Measurements from ENCODE around the gene FAM13C. TPM values are rescaled to one million over a fixed set of nuclear protein-coding genes. Genes with fewer than 3 reads are reported as not detected.

The FAM13C gene
- polyA plus RNA-seq, 1 donor from 2014 or later, result 89.3 TPM

DNA sequence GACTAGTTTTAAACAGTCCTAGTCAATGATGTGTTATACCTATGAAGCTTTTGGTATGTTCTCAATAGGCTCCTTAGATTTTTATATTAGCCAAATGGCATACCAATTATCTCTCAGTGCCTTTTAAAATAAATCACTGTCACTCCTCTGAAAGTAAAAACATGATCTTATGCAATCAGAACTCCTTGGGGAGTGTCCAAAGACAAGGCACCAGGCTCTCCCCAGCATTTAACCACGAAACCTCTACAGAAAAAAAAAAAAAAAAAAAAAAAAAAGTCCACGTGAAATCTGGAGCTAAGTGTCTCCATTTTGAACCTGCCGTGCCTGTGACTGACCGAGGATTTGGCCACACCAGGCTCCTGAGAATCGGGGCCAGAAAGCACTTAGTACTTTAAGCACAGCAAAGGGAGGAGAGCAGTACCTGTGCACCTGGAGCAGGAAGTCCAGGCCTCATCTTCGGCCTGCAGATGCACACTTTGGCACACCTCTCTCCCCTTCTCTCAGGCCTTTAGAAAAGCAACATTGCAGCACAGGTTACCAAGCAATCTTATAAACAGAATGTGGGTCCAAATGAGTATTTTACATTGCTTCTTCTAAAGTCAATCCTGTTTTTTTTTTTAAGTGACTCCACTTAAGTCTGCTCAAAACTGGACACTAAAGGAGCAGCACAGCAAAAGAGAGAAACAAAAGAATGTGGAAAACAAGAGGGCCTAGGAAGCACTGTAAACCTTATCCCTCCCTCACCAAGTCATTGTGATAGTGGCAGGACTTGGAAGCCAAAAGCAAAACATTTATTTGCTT, 1.5 kb downstream of the FAM13C start:
- no peaks in the 10 kb centered on the region for H3K9me2 ChIP-seq (ENCODE audit: insufficient read depth, low read length)
- H4K20me1 ChIP-seq (ENCODE audit: insufficient read depth), result no peaks in the 10 kb centered on the region
- H3F3A ChIP-seq (ENCODE audit: insufficient read depth, low read length, poor library complexity, severe bottlenecking), result peaks cover 9% of the 10 kb centered on the region
- peaks cover 67% of the 10 kb centered on the region for H3K79me2 ChIP-seq (replicated peaks; ENCODE audit: insufficient read depth, low read length)
- H3K9ac ChIP-seq (ENCODE audit: low read length), result peak overlapping the region; percentile 85
- peak overlapping the region; percentile 100 for H3K4me2 ChIP-seq (ENCODE audit: low read length)
- no peaks in the 10 kb centered on the region for H3K9me3 ChIP-seq (ENCODE audit: low read length)
- H3K36me3 ChIP-seq (ENCODE audit: insufficient read depth, low read length), result no peaks in the 10 kb centered on the region
- H3K27ac ChIP-seq (ENCODE audit: low read length), result peak overlapping the region; percentile 99
- TF ChIP-seq EZH2 (IDR thresholded peaks at IDR 0.05; ENCODE audit: borderline replicate concordance, insufficient read depth, low read length, poor library complexity, severe bottlenecking) (no peak), RAD21 (conservative IDR thresholded peaks at IDR 0.05) (peak; percentile 12), TAF1 (IDR thresholded peaks at IDR 0.05; ENCODE audit: low read depth) (no peak), EP300 (conservative IDR thresholded peaks at IDR 0.05; ENCODE audit: poor library complexity, severe bottlenecking) (no peak), SMC3 (conservative IDR thresholded peaks at IDR 0.05; ENCODE audit: poor library complexity) (no peak)
- TF ChIP-seq, protein P1, sequence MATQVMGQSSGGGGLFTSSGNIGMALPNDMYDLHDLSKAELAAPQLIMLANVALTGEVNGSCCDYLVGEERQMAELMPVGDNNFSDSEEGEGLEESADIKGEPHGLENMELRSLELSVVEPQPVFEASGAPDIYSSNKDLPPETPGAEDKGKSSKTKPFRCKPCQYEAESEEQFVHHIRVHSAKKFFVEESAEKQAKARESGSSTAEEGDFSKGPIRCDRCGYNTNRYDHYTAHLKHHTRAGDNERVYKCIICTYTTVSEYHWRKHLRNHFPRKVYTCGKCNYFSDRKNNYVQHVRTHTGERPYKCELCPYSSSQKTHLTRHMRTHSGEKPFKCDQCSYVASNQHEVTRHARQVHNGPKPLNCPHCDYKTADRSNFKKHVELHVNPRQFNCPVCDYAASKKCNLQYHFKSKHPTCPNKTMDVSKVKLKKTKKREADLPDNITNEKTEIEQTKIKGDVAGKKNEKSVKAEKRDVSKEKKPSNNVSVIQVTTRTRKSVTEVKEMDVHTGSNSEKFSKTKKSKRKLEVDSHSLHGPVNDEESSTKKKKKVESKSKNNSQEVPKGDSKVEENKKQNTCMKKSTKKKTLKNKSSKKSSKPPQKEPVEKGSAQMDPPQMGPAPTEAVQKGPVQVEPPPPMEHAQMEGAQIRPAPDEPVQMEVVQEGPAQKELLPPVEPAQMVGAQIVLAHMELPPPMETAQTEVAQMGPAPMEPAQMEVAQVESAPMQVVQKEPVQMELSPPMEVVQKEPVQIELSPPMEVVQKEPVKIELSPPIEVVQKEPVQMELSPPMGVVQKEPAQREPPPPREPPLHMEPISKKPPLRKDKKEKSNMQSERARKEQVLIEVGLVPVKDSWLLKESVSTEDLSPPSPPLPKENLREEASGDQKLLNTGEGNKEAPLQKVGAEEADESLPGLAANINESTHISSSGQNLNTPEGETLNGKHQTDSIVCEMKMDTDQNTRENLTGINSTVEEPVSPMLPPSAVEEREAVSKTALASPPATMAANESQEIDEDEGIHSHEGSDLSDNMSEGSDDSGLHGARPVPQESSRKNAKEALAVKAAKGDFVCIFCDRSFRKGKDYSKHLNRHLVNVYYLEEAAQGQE (IDR thresholded peaks at IDR 0.05; ENCODE audit: borderline replicate concordance), result no peak
- no peak overlapping the region for H2AFZ ChIP-seq (ENCODE audit: low read depth, low read length)
- no peaks in the 10 kb centered on the region for H3K27me3 ChIP-seq (ENCODE audit: insufficient read depth, low read depth, low read length)
- peak overlapping the region; percentile 72 for H3K4me3 ChIP-seq (ENCODE audit: low read length)

DNA sequence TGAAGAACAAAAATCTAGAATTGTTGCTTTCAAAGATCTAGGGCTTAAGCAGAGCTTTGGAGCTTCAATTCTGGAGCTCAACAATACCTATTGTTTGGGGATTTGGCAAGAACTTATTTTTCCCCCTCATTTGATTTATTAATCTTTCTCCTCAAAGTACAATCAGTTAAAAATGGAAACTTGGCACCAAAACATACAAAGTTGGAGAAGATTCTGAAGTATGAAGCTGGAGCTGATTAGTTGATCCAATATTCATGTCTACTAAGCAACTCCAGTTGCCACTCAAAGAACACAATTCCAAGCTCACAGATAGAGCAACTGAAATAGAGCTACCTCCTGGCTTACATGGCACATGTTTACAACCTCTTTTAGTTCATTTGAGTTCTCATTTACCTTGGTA, 3.8 kb downstream of the FAM13C start:
- Histone ChIP-seq H3K4me3 (ENCODE audit: low read length) (peak overlapping the region; percentile 72), H2AFZ (ENCODE audit: low read depth, low read length) (no peak overlapping the region), H3K27me3 (ENCODE audit: insufficient read depth, low read depth, low read length) (no peaks in the 10 kb centered on the region), H3K79me2 (replicated peaks; ENCODE audit: insufficient read depth, low read length) (peaks cover 83% of the 10 kb centered on the region), H3K9me3 (ENCODE audit: low read length) (no peaks in the 10 kb centered on the region), H3K9me2 (ENCODE audit: insufficient read depth, low read length) (no peaks in the 10 kb centered on the region), H3K4me2 (ENCODE audit: low read length) (peak overlapping the region; percentile 100), H3K9ac (ENCODE audit: low read length) (no peak overlapping the region), H4K20me1 (ENCODE audit: insufficient read depth) (no peaks in the 10 kb centered on the region), H3F3A (ENCODE audit: insufficient read depth, low read length, poor library complexity, severe bottlenecking) (peaks cover 9% of the 10 kb centered on the region), H3K36me3 (ENCODE audit: insufficient read depth, low read length) (peaks cover 4% of the 10 kb centered on the region), H3K27ac (ENCODE audit: low read length) (no peak overlapping the region)
- no peak for TF ChIP-seq RAD21 (conservative IDR thresholded peaks at IDR 0.05)
- no peak for TF ChIP-seq SMC3 (conservative IDR thresholded peaks at IDR 0.05; ENCODE audit: poor library complexity)

DNA sequence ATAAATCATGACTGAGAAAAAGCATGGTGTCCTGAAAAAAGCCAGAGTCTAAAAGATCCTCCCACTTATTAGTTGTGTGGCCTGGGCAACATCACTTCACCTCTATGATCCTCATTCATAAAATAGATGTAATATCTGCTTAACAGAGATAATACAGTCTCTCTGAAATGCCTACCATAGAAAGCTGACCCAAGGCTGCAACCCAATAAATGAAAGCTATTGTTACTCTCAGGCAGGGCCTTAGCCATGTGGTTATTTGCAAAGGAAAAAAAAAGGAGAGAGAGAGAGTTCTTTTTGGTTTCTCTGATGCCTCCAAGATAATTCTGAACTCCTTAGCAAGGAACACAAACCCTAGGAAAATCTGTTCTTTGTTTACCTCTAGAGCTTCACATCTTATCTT, 7.9 kb downstream of the FAM13C start:
- H2AFZ ChIP-seq (ENCODE audit: low read depth, low read length), result no peak overlapping the region
- TF ChIP-seq EZH2 (IDR thresholded peaks at IDR 0.05; ENCODE audit: borderline replicate concordance, insufficient read depth, low read length, poor library complexity, severe bottlenecking) (no peak), EP300 (conservative IDR thresholded peaks at IDR 0.05; ENCODE audit: poor library complexity, severe bottlenecking) (no peak), MXI1 (conservative IDR thresholded peaks at IDR 0.05; ENCODE audit: poor library complexity, severe bottlenecking) (no peak), SMC3 (conservative IDR thresholded peaks at IDR 0.05; ENCODE audit: poor library complexity) (no peak)
- TF ChIP-seq, protein P1 (IDR thresholded peaks at IDR 0.05; ENCODE audit: borderline replicate concordance), result no peak
- TF ChIP-seq, protein P2, sequence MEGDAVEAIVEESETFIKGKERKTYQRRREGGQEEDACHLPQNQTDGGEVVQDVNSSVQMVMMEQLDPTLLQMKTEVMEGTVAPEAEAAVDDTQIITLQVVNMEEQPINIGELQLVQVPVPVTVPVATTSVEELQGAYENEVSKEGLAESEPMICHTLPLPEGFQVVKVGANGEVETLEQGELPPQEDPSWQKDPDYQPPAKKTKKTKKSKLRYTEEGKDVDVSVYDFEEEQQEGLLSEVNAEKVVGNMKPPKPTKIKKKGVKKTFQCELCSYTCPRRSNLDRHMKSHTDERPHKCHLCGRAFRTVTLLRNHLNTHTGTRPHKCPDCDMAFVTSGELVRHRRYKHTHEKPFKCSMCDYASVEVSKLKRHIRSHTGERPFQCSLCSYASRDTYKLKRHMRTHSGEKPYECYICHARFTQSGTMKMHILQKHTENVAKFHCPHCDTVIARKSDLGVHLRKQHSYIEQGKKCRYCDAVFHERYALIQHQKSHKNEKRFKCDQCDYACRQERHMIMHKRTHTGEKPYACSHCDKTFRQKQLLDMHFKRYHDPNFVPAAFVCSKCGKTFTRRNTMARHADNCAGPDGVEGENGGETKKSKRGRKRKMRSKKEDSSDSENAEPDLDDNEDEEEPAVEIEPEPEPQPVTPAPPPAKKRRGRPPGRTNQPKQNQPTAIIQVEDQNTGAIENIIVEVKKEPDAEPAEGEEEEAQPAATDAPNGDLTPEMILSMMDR (IDR thresholded peaks at IDR 0.05; ENCODE audit: poor library complexity, severe bottlenecking), result no peak
- peaks cover 81% of the 10 kb centered on the region for H3K79me2 ChIP-seq (replicated peaks; ENCODE audit: insufficient read depth, low read length)
- no peak overlapping the region for H3K4me3 ChIP-seq (ENCODE audit: low read length)
- H3K9ac ChIP-seq (ENCODE audit: low read length), result no peak overlapping the region
- H3K9me2 ChIP-seq (ENCODE audit: insufficient read depth, low read length), result no peaks in the 10 kb centered on the region
- H3K27ac ChIP-seq (ENCODE audit: low read length), result no peak overlapping the region
- no peak overlapping the region for H3K4me2 ChIP-seq (ENCODE audit: low read length)
- H3K27me3 ChIP-seq (ENCODE audit: insufficient read depth, low read depth, low read length), result no peaks in the 10 kb centered on the region
- no peaks in the 10 kb centered on the region for H3F3A ChIP-seq (ENCODE audit: insufficient read depth, low read length, poor library complexity, severe bottlenecking)
- no peaks in the 10 kb centered on the region for H4K20me1 ChIP-seq (ENCODE audit: insufficient read depth)
- peaks cover 22% of the 10 kb centered on the region for H3K36me3 ChIP-seq (ENCODE audit: insufficient read depth, low read length)
- no peaks in the 10 kb centered on the region for H3K9me3 ChIP-seq (ENCODE audit: low read length)

Measured in neural cell (in vitro differentiated cells).